H1 (cell line): Measurements from ENCODE around the gene GRM4. TPM values are rescaled to one million over a fixed set of nuclear protein-coding genes. Genes with fewer than 3 reads are reported as not detected.

Experiments used
- CTCF ChIA-PET: fragments of 300-600 bp; sonication (Branson Sonifier 250); formaldehyde crosslinking; loops from one replicate; lab custom pipeline; 2021; ENCODE audit not compliant: partially characterized antibody; lab: Charles Lee
- POLR2A ChIA-PET: fragments of 300-600 bp; sonication (Branson Sonifier 250); formaldehyde crosslinking; loops from one replicate; lab custom pipeline; 2021; ENCODE audit warnings: inconsistent platforms; ENCODE audit not compliant: partially characterized antibody; lab: Charles Lee
- DNase-seq, 2 experiments: peaks; one replicate each; pipeline versions ENCODE4 v3.0.0 to v3.0.0-alpha.2; 2010 to 2022; ENCODE audit warnings: low spot score in 2 of 2, low read depth in 1 of 2, mixed read lengths in 1 of 2
- FAIRE-seq: peaks from 2 replicates; lab custom pipeline; 2011; peaks lifted over from hg19 to GRCh38; lab: Jason Lieb, UNC
- H2AFZ ChIP-seq: 2 replicates; pipeline ENCODE4 v1.8.1; 2012; ENCODE audit warnings: low read length, inconsistent platforms
- H2AK5ac ChIP-seq: 2 replicates; pipeline ENCODE4 v1.6.1; 2013; ENCODE audit warnings: low read depth, low read length
- H2BK120ac ChIP-seq: replicated peaks from 2 replicates; pipeline ENCODE3; 2013; ENCODE audit warnings: low read depth, low read length, inconsistent platforms
- H2BK12ac ChIP-seq: 2 replicates; pipeline ENCODE4 v1.6.1; 2013; ENCODE audit warnings: low read depth, low read length
- H2BK15ac ChIP-seq: 2 replicates; pipeline ENCODE4 v1.6.1; 2013; ENCODE audit warnings: low read length
- H2BK20ac ChIP-seq: 2 replicates; pipeline ENCODE4 v1.6.1; 2013; ENCODE audit warnings: low read length
- H2BK5ac ChIP-seq: 2 replicates; pipeline ENCODE4 v1.6.1; 2013; ENCODE audit warnings: low read depth, low read length
- H3K14ac ChIP-seq: 2 replicates; pipeline ENCODE4 v1.6.1; 2013; ENCODE audit warnings: inconsistent platforms; ENCODE audit not compliant: insufficient read length
- H3K18ac ChIP-seq: 2 replicates; pipeline ENCODE4 v1.6.1; 2013; ENCODE audit warnings: low read length; ENCODE audit errors: extremely low read depth
- H3K23ac ChIP-seq: 2 replicates; pipeline ENCODE4 v1.6.1; 2013; ENCODE audit warnings: inconsistent platforms; ENCODE audit not compliant: insufficient read length
- H3K23me2 ChIP-seq: 2 replicates; pipeline ENCODE4 v1.6.1; 2013; ENCODE audit warnings: low read depth, low read length
- H3K27ac ChIP-seq: 2 replicates; pipeline ENCODE4 v1.6.1; 2011; ENCODE audit warnings: low read depth, low read length, inconsistent platforms
- H3K27me3 ChIP-seq, 4 experiments: replicated peaks in 1 of 4; 1 replicate in 1 of 4; 2 replicates in 3 of 4; pipeline versions ENCODE4 v1.6.1 to v1.8.1; 2011 to 2013; ENCODE audit warnings: low read length in 3 of 4, mild to moderate bottlenecking in 3 of 4, inconsistent platforms in 2 of 4, mixed read lengths in 2 of 4, moderate library complexity in 1 of 4; ENCODE audit not compliant: control insufficient read depth in 3 of 4, insufficient read depth in 3 of 4; ENCODE audit errors: extremely low read depth in 1 of 4
- H3K36me3 ChIP-seq, 4 experiments: 2 replicates each; pipeline versions ENCODE4 v1.6.1 to v1.8.1; 2011 to 2013; ENCODE audit warnings: mild to moderate bottlenecking in 4 of 4, low read length in 3 of 4, moderate library complexity in 2 of 4, control low read depth in 1 of 4, inconsistent platforms in 1 of 4; ENCODE audit not compliant: insufficient read depth in 4 of 4, control insufficient read depth in 2 of 4
- H3K4ac ChIP-seq: replicated peaks from 2 replicates; pipeline ENCODE3; 2013; ENCODE audit warnings: low read length, low read depth, mixed read lengths, inconsistent platforms; ENCODE audit not compliant: insufficient read length
- H3K4me1 ChIP-seq, 4 experiments: replicated peaks in 1 of 4; 1 replicate in 1 of 4; 2 replicates in 3 of 4; pipeline versions ENCODE4 v1.6.1 to v1.8.1; 2011 to 2013; ENCODE audit warnings: low read length in 3 of 4, inconsistent platforms in 2 of 4, mixed read lengths in 1 of 4; ENCODE audit not compliant: insufficient read depth in 4 of 4, control insufficient read depth in 3 of 4
- H3K4me2 ChIP-seq, 2 experiments: 2 replicates each; pipeline versions ENCODE4 v1.6.1 to v1.8.1; 2011 to 2013; ENCODE audit warnings: low read depth in 2 of 2, low read length in 2 of 2, control low read depth in 1 of 2, inconsistent platforms in 1 of 2, mild to moderate bottlenecking in 1 of 2; ENCODE audit not compliant: insufficient read depth in 1 of 2
- H3K4me3 ChIP-seq, 4 experiments: fragments of 200-600, 300-600 bp in 1 of 4; sonication (generic), shearing (Covaris generic), sonication (Bioruptor Twin) in 1 of 4; 2 replicates each; pipeline versions ENCODE4 v1.5.1 to v1.8.1; 2011 to 2016; ENCODE audit warnings: low read length in 4 of 4, low read depth in 3 of 4, control low read depth in 2 of 4, inconsistent platforms in 2 of 4, mild to moderate bottlenecking in 2 of 4, mixed read lengths in 1 of 4, moderate library complexity in 1 of 4; ENCODE audit not compliant: insufficient read depth in 2 of 4; ENCODE audit errors: extremely low read depth in 1 of 4
- H3K56ac ChIP-seq: replicated peaks from 2 replicates; pipeline ENCODE3; 2013; ENCODE audit warnings: low read depth, mild to moderate bottlenecking, mixed read lengths, low read length, inconsistent platforms; ENCODE audit not compliant: insufficient read length
- H3K79me1 ChIP-seq: 2 replicates; pipeline ENCODE4 v1.6.1; 2013; ENCODE audit warnings: low read depth, low read length, control low read depth
- H3K79me2 ChIP-seq, 2 experiments: 2 replicates each; pipeline versions ENCODE4 v1.6.1 to v1.8.1; 2012 to 2013; ENCODE audit warnings: low read length in 2 of 2, mild to moderate bottlenecking in 2 of 2, inconsistent platforms in 1 of 2; ENCODE audit not compliant: insufficient read depth in 2 of 2, control insufficient read depth in 1 of 2
- H3K9ac ChIP-seq, 4 experiments: replicated peaks in 1 of 4; 1 replicate in 1 of 4; 2 replicates in 3 of 4; pipeline versions ENCODE4 v1.6.1 to v1.8.1; 2011 to 2013; ENCODE audit warnings: low read depth in 3 of 4, low read length in 3 of 4, control low read depth in 2 of 4, mild to moderate bottlenecking in 2 of 4, moderate library complexity in 2 of 4, inconsistent platforms in 1 of 4; ENCODE audit errors: extremely low read depth in 1 of 4
- H3K9me3 ChIP-seq, 2 experiments: 2 replicates each; pipeline versions ENCODE4 v1.6.1 to v1.8.1; 2012 to 2013; ENCODE audit warnings: mild to moderate bottlenecking in 2 of 2, moderate library complexity in 2 of 2, control low read depth in 1 of 2, inconsistent platforms in 1 of 2, low read depth in 1 of 2, low read length in 1 of 2, mixed read lengths in 1 of 2; ENCODE audit not compliant: insufficient read depth in 2 of 2
- H4K20me1 ChIP-seq, 2 experiments: replicated peaks in 1 of 2; 2 replicates each; pipeline versions ENCODE3 to v1.8.1; 2011 to 2013; ENCODE audit warnings: inconsistent platforms in 2 of 2, low read length in 2 of 2, mild to moderate bottlenecking in 1 of 2; ENCODE audit not compliant: insufficient read depth in 2 of 2, control insufficient read depth in 1 of 2
- H4K5ac ChIP-seq: 2 replicates; pipeline ENCODE4 v1.6.1; 2013; ENCODE audit warnings: low read length, low read depth, mixed read lengths, inconsistent platforms; ENCODE audit not compliant: insufficient read length
- H4K8ac ChIP-seq: 2 replicates; pipeline ENCODE4 v1.8.0; 2013; ENCODE audit warnings: mild to moderate bottlenecking, moderate library complexity, low read length, inconsistent platforms; ENCODE audit not compliant: insufficient read depth; ENCODE audit errors: extremely low read depth
- H4K91ac ChIP-seq: replicated peaks from 2 replicates; pipeline ENCODE3; 2013; ENCODE audit warnings: low read length, mixed read lengths, inconsistent platforms; ENCODE audit not compliant: insufficient read length
- EP300 ChIP-seq, 2 experiments: IDR thresholded peaks; 1 replicate in 1 of 2; 2 replicates in 1 of 2; pipeline ENCODE4 v1.6.1; 2011 to 2012; ENCODE audit warnings: low read depth in 2 of 2, low read length in 2 of 2, mild to moderate bottlenecking in 2 of 2, borderline replicate concordance in 1 of 2, inconsistent platforms in 1 of 2, moderate library complexity in 1 of 2
- WGBS, 2 experiments: shearing (Covaris generic) in 1 of 2; methylation state at CpG; one replicate each; pipeline versions ENCODE4 v1.1.6 to v1.1.7; 2013 to 2015; ENCODE audit warnings: low lambda C conversion rate in 2 of 2, mixed read lengths in 2 of 2, inconsistent platforms in 1 of 2, low coverage in 1 of 2, missing lambda C conversion rate in 1 of 2; ENCODE audit not compliant: insufficient replicate concordance in 2 of 2, insufficient coverage in 1 of 2, insufficient read length in 1 of 2; ENCODE audit errors: extremely low coverage in 1 of 2, missing lambda C conversion rate in 1 of 2; 5-methylcytosine and 5-hydroxymethylcytosine counted together
- polyA plus RNA-seq, 7 experiments: library from polyadenylated mRNA; depleted of rRNA in 3 of 7; stranded (reverse) in 5 of 7; unstranded in 2 of 7; fragments of >200 nt in 5 of 7; fragments of 200-250 nt in 2 of 7; gene quantifications; 1 replicate in 5 of 7; 2 replicates in 1 of 7; 4 replicates in 1 of 7; pipeline versions ENCODE4 v1.2.1 to v1.2.3, GENCODE V29; 2011 to 2013; ENCODE audit warnings: missing spikeins in 2 of 7, mixed read lengths in 2 of 7
- total RNA-seq: library from RNA; stranded (reverse); fragmentation: NEBNext Ultra II Directional; extraction: Animal tissue kit (Norgen Biotek cat#: 25700); gene quantifications from 2 replicates; pipeline ENCODE4 v1.2.1, GENCODE V29; 2021

The GRM4 gene
- total and polyA plus RNA-seq, 2 of the 8 experiments (the other 6 are each of a cell fraction or from before 2014, with no cell fraction given), result 19.6 to 21.5 TPM

- Histone ChIP-seq H3K14ac (no peak overlapping the region), H3K4me1 (peaks cover 0 to 6% (median 0%) of the 10 kb centered on the region in 4 experiments; a peak in 1 of 7 replicates), H3K23ac (no peak overlapping the region), H2BK20ac (no peak overlapping the region), H2AK5ac (no peak overlapping the region), H4K5ac (no peak overlapping the region), H4K8ac (no peak overlapping the region; the same call in 1 of the 2 replicates), H4K20me1 (peaks cover 0 to 6% of the 10 kb centered on the region in 2 experiments), H3K23me2 (no peaks in the 10 kb centered on the region), H2BK5ac (0 out of 2 replicates have a peak overlapping the region, but pooled peaks have one; percentile 60), H3K79me1 (peaks cover 5% of the 10 kb centered on the region), H2BK15ac (no peak overlapping the region), H3K9me3 (no peaks in the 10 kb centered on the region), H3K56ac (no peak overlapping the region), H3K9ac (no peak overlapping the region), H2AFZ (no peak overlapping the region), H2BK120ac (no peak overlapping the region), H3K36me3 (no peaks in the 10 kb centered on the region; a peak in 1 of 8 replicates), H3K4me3 (no peak overlapping the region), H3K18ac (no peak overlapping the region; the same call in 1 of the 2 replicates), H3K27me3 (no peaks in the 10 kb centered on the region), H3K4ac (no peak overlapping the region), H2BK12ac (no peak overlapping the region), H3K27ac (no peak overlapping the region), H3K79me2 (no peaks in the 10 kb centered on the region; a peak in 1 of 4 replicates), H3K4me2 (no peak overlapping the region), H4K91ac (no peak overlapping the region)
- DNase-seq (no peak), FAIRE-seq (no peak)
- whole genome bisulfite sequencing, 2 experiments, result 92% methylated on average over 20 of the region's 20 CpGs; no CpG with 5 or more reads in 1 of the 2 experiments
- POLR2A ChIA-PET, result interaction anchor here (1.4 kb wide), 1 partner anchor 8 kb away, joined by 4 read pairs; no protein-coding TSS in a partner anchor
- TF ChIP-seq EP300 (IDR thresholded peaks at IDR 0.05; ENCODE audit: borderline replicate concordance in 1 of 2, low read depth in 2 of 2, low read length in 2 of 2), result no peak
- CTCF ChIA-PET, result interaction anchor here (0.6 to 2.8 kb wide), 13 partner anchors 9 to 117 kb away, joined by 3 to 19 read pairs (median 4); no protein-coding TSS in a partner anchor
Observed at GRCh38 chr6:34036357-34037069, 109.4 kb downstream of the GRM4 start.
